Measurements from ENCODE around the gene OPA3. TPM values are rescaled to one million over a fixed set of nuclear protein-coding genes. Genes with fewer than 3 reads are reported as not detected.

OPA3 gene
- total and polyA plus RNA-seq, 10 of the 15 experiments (the other 5 are each of a cell fraction or from before 2014, with no cell fraction given): 2.2 to 24.3 (median 13.3) TPM

DNA sequence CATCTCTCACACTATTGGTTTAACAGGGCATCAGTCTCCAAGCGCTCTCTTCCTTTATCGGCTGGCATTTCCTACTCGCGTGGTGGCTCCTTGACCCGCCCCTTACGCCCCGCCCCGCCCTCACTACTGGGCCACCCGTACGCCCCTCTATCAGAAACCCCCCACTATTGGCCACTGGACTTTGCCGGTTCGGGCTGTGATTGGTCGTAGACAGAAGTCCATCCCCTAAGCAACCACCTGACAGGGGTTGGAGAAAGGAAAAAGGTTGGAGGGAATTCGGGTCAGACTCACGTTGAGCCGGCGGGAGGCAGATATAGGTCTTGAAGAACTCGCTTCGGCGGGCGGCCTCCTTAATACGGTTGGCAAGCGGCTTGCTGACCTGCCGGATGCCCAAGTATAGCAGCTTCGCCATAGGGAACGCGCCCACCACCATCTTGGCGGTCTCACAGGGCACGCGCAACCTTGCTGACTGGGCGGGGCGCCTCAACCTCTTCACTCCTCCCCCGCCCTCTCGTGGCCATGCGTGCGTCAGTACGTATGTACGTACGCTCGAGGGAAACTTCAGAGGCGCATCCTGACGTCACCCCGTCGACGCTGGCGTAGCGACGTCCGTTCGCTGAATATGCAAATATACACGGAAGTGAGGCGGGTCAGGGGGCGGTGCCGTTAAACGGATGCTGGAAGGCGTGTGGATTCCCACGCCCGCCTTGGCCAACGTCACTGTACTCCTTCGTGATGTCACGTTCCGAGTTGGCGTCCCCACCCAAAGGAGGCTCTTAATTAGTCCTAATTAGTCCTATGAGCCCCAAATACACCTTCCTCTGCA is at the start of gene OPA3 (continued):
- TF ChIP-seq, protein P1, sequence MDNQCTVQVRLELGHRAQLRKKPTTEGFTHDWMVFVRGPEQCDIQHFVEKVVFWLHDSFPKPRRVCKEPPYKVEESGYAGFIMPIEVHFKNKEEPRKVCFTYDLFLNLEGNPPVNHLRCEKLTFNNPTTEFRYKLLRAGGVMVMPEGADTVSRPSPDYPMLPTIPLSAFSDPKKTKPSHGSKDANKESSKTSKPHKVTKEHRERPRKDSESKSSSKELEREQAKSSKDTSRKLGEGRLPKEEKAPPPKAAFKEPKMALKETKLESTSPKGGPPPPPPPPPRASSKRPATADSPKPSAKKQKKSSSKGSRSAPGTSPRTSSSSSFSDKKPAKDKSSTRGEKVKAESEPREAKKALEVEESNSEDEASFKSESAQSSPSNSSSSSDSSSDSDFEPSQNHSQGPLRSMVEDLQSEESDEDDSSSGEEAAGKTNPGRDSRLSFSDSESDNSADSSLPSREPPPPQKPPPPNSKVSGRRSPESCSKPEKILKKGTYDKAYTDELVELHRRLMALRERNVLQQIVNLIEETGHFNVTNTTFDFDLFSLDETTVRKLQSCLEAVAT (IDR thresholded peaks at IDR 0.05): peak; percentile 43; the same call in 1 of the 2 replicates
- TF ChIP-seq, protein P2, sequence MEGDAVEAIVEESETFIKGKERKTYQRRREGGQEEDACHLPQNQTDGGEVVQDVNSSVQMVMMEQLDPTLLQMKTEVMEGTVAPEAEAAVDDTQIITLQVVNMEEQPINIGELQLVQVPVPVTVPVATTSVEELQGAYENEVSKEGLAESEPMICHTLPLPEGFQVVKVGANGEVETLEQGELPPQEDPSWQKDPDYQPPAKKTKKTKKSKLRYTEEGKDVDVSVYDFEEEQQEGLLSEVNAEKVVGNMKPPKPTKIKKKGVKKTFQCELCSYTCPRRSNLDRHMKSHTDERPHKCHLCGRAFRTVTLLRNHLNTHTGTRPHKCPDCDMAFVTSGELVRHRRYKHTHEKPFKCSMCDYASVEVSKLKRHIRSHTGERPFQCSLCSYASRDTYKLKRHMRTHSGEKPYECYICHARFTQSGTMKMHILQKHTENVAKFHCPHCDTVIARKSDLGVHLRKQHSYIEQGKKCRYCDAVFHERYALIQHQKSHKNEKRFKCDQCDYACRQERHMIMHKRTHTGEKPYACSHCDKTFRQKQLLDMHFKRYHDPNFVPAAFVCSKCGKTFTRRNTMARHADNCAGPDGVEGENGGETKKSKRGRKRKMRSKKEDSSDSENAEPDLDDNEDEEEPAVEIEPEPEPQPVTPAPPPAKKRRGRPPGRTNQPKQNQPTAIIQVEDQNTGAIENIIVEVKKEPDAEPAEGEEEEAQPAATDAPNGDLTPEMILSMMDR (IDR thresholded peaks at IDR 0.05 in 2 of 3, conservative IDR thresholded peaks at IDR 0.05 in 1 of 3; ENCODE audit: control insufficient read depth in 2 of 3, extremely low read depth in 1 of 3, insufficient read depth in 1 of 3, low read depth in 3 of 3, low read length in 3 of 3): no peak
- peak; percentile 98 for TF ChIP-seq ATF7 (IDR thresholded peaks at IDR 0.05; ENCODE audit: low read depth)
- TF ChIP-seq RBBP5 (conservative IDR thresholded peaks at IDR 0.05): no peak
- peak in 1 of 2 experiments; percentile 58; a peak in 1 of 4 replicates for TF ChIP-seq EP300 (IDR thresholded peaks at IDR 0.05; ENCODE audit: borderline replicate concordance in 1 of 2, control insufficient read depth in 1 of 2, low read depth in 2 of 2, low read length in 2 of 2)
- TF ChIP-seq RAD21 (IDR thresholded peaks at IDR 0.05; ENCODE audit: insufficient read depth, low read depth, low read length): no peak
- peak; percentile 73 for TF ChIP-seq MTA2 (IDR thresholded peaks at IDR 0.05; ENCODE audit: low read depth)
- no peak for TF ChIP-seq CEBPB (IDR thresholded peaks at IDR 0.05; ENCODE audit: borderline replicate concordance in 1 of 2, low read depth in 2 of 2, low read length in 2 of 2)
- TF ChIP-seq, protein P3, sequence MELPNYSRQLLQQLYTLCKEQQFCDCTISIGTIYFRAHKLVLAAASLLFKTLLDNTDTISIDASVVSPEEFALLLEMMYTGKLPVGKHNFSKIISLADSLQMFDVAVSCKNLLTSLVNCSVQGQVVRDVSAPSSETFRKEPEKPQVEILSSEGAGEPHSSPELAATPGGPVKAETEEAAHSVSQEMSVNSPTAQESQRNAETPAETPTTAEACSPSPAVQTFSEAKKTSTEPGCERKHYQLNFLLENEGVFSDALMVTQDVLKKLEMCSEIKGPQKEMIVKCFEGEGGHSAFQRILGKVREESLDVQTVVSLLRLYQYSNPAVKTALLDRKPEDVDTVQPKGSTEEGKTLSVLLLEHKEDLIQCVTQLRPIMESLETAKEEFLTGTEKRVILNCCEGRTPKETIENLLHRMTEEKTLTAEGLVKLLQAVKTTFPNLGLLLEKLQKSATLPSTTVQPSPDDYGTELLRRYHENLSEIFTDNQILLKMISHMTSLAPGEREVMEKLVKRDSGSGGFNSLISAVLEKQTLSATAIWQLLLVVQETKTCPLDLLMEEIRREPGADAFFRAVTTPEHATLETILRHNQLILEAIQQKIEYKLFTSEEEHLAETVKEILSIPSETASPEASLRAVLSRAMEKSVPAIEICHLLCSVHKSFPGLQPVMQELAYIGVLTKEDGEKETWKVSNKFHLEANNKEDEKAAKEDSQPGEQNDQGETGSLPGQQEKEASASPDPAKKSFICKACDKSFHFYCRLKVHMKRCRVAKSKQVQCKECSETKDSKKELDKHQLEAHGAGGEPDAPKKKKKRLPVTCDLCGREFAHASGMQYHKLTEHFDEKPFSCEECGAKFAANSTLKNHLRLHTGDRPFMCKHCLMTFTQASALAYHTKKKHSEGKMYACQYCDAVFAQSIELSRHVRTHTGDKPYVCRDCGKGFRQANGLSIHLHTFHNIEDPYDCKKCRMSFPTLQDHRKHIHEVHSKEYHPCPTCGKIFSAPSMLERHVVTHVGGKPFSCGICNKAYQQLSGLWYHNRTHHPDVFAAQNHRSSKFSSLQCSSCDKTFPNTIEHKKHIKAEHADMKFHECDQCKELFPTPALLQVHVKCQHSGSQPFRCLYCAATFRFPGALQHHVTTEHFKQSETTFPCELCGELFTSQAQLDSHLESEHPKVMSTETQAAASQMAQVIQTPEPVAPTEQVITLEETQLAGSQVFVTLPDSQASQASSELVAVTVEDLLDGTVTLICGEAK (IDR thresholded peaks at IDR 0.05; ENCODE audit: borderline replicate concordance): peak; percentile 55; the same call in 1 of the 2 replicates
- TF ChIP-seq SMAD1 (IDR thresholded peaks at IDR 0.05; ENCODE audit: low read depth, partially characterized antibody): peak; percentile 75
- TF ChIP-seq, protein P4, sequence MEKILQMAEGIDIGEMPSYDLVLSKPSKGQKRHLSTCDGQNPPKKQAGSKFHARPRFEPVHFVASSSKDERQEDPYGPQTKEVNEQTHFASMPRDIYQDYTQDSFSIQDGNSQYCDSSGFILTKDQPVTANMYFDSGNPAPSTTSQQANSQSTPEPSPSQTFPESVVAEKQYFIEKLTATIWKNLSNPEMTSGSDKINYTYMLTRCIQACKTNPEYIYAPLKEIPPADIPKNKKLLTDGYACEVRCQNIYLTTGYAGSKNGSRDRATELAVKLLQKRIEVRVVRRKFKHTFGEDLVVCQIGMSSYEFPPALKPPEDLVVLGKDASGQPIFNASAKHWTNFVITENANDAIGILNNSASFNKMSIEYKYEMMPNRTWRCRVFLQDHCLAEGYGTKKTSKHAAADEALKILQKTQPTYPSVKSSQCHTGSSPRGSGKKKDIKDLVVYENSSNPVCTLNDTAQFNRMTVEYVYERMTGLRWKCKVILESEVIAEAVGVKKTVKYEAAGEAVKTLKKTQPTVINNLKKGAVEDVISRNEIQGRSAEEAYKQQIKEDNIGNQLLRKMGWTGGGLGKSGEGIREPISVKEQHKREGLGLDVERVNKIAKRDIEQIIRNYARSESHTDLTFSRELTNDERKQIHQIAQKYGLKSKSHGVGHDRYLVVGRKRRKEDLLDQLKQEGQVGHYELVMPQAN (conservative IDR thresholded peaks at IDR 0.05): peak; percentile 52; the same call in 1 of the 2 replicates
- TF ChIP-seq MYC (IDR thresholded peaks at IDR 0.05; ENCODE audit: insufficient read depth, insufficient read length, insufficient replicate concordance, low read length, severe bottlenecking): peak; percentile 38
- no peak for TF ChIP-seq SUPT20H (IDR thresholded peaks at IDR 0.05; ENCODE audit: borderline replicate concordance, control insufficient read depth, low read depth, low read length)
- TF ChIP-seq POLR2AphosphoS2 (IDR thresholded peaks at IDR 0.05; ENCODE audit: low read depth, low read length): peak; percentile 85
- no peak for TF ChIP-seq TCF3 (IDR thresholded peaks at IDR 0.05; ENCODE audit: borderline replicate concordance, insufficient read depth, low read depth, low read length)
- no peak for TF ChIP-seq SUZ12 (IDR thresholded peaks at IDR 0.05; ENCODE audit: unreplicated experiment)
- TF ChIP-seq FOS (IDR thresholded peaks at IDR 0.05; ENCODE audit: borderline replicate concordance, extremely low read depth, insufficient read length): peak; percentile 89

Data from GM12878 (cell line).